H1 (cell line): ENCODE measurements around the gene ZNF77. TPM values are rescaled to one million over a fixed set of nuclear protein-coding genes. Genes with fewer than 3 reads are reported as not detected.

Experiments
- CTCF ChIA-PET: fragments of 300-600 bp; sonication (Branson Sonifier 250); formaldehyde crosslinking; loops from one replicate; lab custom pipeline; 2021; ENCODE audit not compliant: partially characterized antibody; lab: Charles Lee
- POLR2A ChIA-PET: fragments of 300-600 bp; sonication (Branson Sonifier 250); formaldehyde crosslinking; loops from one replicate; lab custom pipeline; 2021; ENCODE audit warnings: inconsistent platforms; ENCODE audit not compliant: partially characterized antibody; lab: Charles Lee
- DNase-seq, 2 experiments: peaks; one replicate each; pipeline versions ENCODE4 v3.0.0 to v3.0.0-alpha.2; 2010 to 2022; ENCODE audit warnings: low spot score in 2 of 2, low read depth in 1 of 2, mixed read lengths in 1 of 2
- FAIRE-seq: peaks from 2 replicates; lab custom pipeline; 2011; peaks lifted over from hg19 to GRCh38; lab: Jason Lieb, UNC
- H2AFZ ChIP-seq: 2 replicates; pipeline ENCODE4 v1.8.1; 2012; ENCODE audit warnings: low read length, inconsistent platforms
- H2AK5ac ChIP-seq: 2 replicates; pipeline ENCODE4 v1.6.1; 2013; ENCODE audit warnings: low read depth, low read length
- H2BK120ac ChIP-seq: replicated peaks from 2 replicates; pipeline ENCODE3; 2013; ENCODE audit warnings: low read depth, low read length, inconsistent platforms
- H2BK12ac ChIP-seq: 2 replicates; pipeline ENCODE4 v1.6.1; 2013; ENCODE audit warnings: low read depth, low read length
- H2BK15ac ChIP-seq: 2 replicates; pipeline ENCODE4 v1.6.1; 2013; ENCODE audit warnings: low read length
- H2BK20ac ChIP-seq: 2 replicates; pipeline ENCODE4 v1.6.1; 2013; ENCODE audit warnings: low read length
- H2BK5ac ChIP-seq: 2 replicates; pipeline ENCODE4 v1.6.1; 2013; ENCODE audit warnings: low read depth, low read length
- H3K14ac ChIP-seq: 2 replicates; pipeline ENCODE4 v1.6.1; 2013; ENCODE audit warnings: inconsistent platforms; ENCODE audit not compliant: insufficient read length
- H3K18ac ChIP-seq: 2 replicates; pipeline ENCODE4 v1.6.1; 2013; ENCODE audit warnings: low read length; ENCODE audit errors: extremely low read depth
- H3K23ac ChIP-seq: 2 replicates; pipeline ENCODE4 v1.6.1; 2013; ENCODE audit warnings: inconsistent platforms; ENCODE audit not compliant: insufficient read length
- H3K23me2 ChIP-seq: 2 replicates; pipeline ENCODE4 v1.6.1; 2013; ENCODE audit warnings: low read depth, low read length
- H3K27ac ChIP-seq: 2 replicates; pipeline ENCODE4 v1.6.1; 2011; ENCODE audit warnings: low read depth, low read length, inconsistent platforms
- H3K27me3 ChIP-seq, 4 experiments: replicated peaks in 1 of 4; 1 replicate in 1 of 4; 2 replicates in 3 of 4; pipeline versions ENCODE4 v1.6.1 to v1.8.1; 2011 to 2013; ENCODE audit warnings: low read length in 3 of 4, mild to moderate bottlenecking in 3 of 4, inconsistent platforms in 2 of 4, mixed read lengths in 2 of 4, moderate library complexity in 1 of 4; ENCODE audit not compliant: control insufficient read depth in 3 of 4, insufficient read depth in 3 of 4; ENCODE audit errors: extremely low read depth in 1 of 4
- H3K36me3 ChIP-seq, 4 experiments: 2 replicates each; pipeline versions ENCODE4 v1.6.1 to v1.8.1; 2011 to 2013; ENCODE audit warnings: mild to moderate bottlenecking in 4 of 4, low read length in 3 of 4, moderate library complexity in 2 of 4, control low read depth in 1 of 4, inconsistent platforms in 1 of 4; ENCODE audit not compliant: insufficient read depth in 4 of 4, control insufficient read depth in 2 of 4
- H3K4ac ChIP-seq: replicated peaks from 2 replicates; pipeline ENCODE3; 2013; ENCODE audit warnings: low read length, low read depth, mixed read lengths, inconsistent platforms; ENCODE audit not compliant: insufficient read length
- H3K4me1 ChIP-seq, 4 experiments: replicated peaks in 1 of 4; 1 replicate in 1 of 4; 2 replicates in 3 of 4; pipeline versions ENCODE4 v1.6.1 to v1.8.1; 2011 to 2013; ENCODE audit warnings: low read length in 3 of 4, inconsistent platforms in 2 of 4, mixed read lengths in 1 of 4; ENCODE audit not compliant: insufficient read depth in 4 of 4, control insufficient read depth in 3 of 4
- H3K4me2 ChIP-seq, 2 experiments: 2 replicates each; pipeline versions ENCODE4 v1.6.1 to v1.8.1; 2011 to 2013; ENCODE audit warnings: low read depth in 2 of 2, low read length in 2 of 2, control low read depth in 1 of 2, inconsistent platforms in 1 of 2, mild to moderate bottlenecking in 1 of 2; ENCODE audit not compliant: insufficient read depth in 1 of 2
- H3K4me3 ChIP-seq, 4 experiments: fragments of 200-600, 300-600 bp in 1 of 4; sonication (generic), shearing (Covaris generic), sonication (Bioruptor Twin) in 1 of 4; 2 replicates each; pipeline versions ENCODE4 v1.5.1 to v1.8.1; 2011 to 2016; ENCODE audit warnings: low read length in 4 of 4, low read depth in 3 of 4, control low read depth in 2 of 4, inconsistent platforms in 2 of 4, mild to moderate bottlenecking in 2 of 4, mixed read lengths in 1 of 4, moderate library complexity in 1 of 4; ENCODE audit not compliant: insufficient read depth in 2 of 4; ENCODE audit errors: extremely low read depth in 1 of 4
- H3K56ac ChIP-seq: replicated peaks from 2 replicates; pipeline ENCODE3; 2013; ENCODE audit warnings: low read depth, mild to moderate bottlenecking, mixed read lengths, low read length, inconsistent platforms; ENCODE audit not compliant: insufficient read length
- H3K79me1 ChIP-seq: 2 replicates; pipeline ENCODE4 v1.6.1; 2013; ENCODE audit warnings: low read depth, low read length, control low read depth
- H3K79me2 ChIP-seq, 2 experiments: 2 replicates each; pipeline versions ENCODE4 v1.6.1 to v1.8.1; 2012 to 2013; ENCODE audit warnings: low read length in 2 of 2, mild to moderate bottlenecking in 2 of 2, inconsistent platforms in 1 of 2; ENCODE audit not compliant: insufficient read depth in 2 of 2, control insufficient read depth in 1 of 2
- H3K9ac ChIP-seq, 4 experiments: replicated peaks in 1 of 4; 1 replicate in 1 of 4; 2 replicates in 3 of 4; pipeline versions ENCODE4 v1.6.1 to v1.8.1; 2011 to 2013; ENCODE audit warnings: low read depth in 3 of 4, low read length in 3 of 4, control low read depth in 2 of 4, mild to moderate bottlenecking in 2 of 4, moderate library complexity in 2 of 4, inconsistent platforms in 1 of 4; ENCODE audit errors: extremely low read depth in 1 of 4
- H3K9me3 ChIP-seq, 2 experiments: 2 replicates each; pipeline versions ENCODE4 v1.6.1 to v1.8.1; 2012 to 2013; ENCODE audit warnings: mild to moderate bottlenecking in 2 of 2, moderate library complexity in 2 of 2, control low read depth in 1 of 2, inconsistent platforms in 1 of 2, low read depth in 1 of 2, low read length in 1 of 2, mixed read lengths in 1 of 2; ENCODE audit not compliant: insufficient read depth in 2 of 2
- H4K20me1 ChIP-seq, 2 experiments: replicated peaks in 1 of 2; 2 replicates each; pipeline versions ENCODE3 to v1.8.1; 2011 to 2013; ENCODE audit warnings: inconsistent platforms in 2 of 2, low read length in 2 of 2, mild to moderate bottlenecking in 1 of 2; ENCODE audit not compliant: insufficient read depth in 2 of 2, control insufficient read depth in 1 of 2
- H4K5ac ChIP-seq: 2 replicates; pipeline ENCODE4 v1.6.1; 2013; ENCODE audit warnings: low read length, low read depth, mixed read lengths, inconsistent platforms; ENCODE audit not compliant: insufficient read length
- H4K8ac ChIP-seq: 2 replicates; pipeline ENCODE4 v1.8.0; 2013; ENCODE audit warnings: mild to moderate bottlenecking, moderate library complexity, low read length, inconsistent platforms; ENCODE audit not compliant: insufficient read depth; ENCODE audit errors: extremely low read depth
- H4K91ac ChIP-seq: replicated peaks from 2 replicates; pipeline ENCODE3; 2013; ENCODE audit warnings: low read length, mixed read lengths, inconsistent platforms; ENCODE audit not compliant: insufficient read length
- ASH2L ChIP-seq: fragments of 200-600, 300-600 bp; sonication (generic); IDR thresholded peaks from one replicate; pipeline ENCODE4 v1.7.1; 2017; ENCODE audit warnings: low read length
- CBX8 ChIP-seq: fragments of 300-800, 300-1000 bp; sonication (generic); IDR thresholded peaks from 2 replicates; pipeline ENCODE4 v1.7.1; 2016; ENCODE audit warnings: low read depth, low read length, borderline replicate concordance
- CEBPB ChIP-seq: IDR thresholded peaks from 2 replicates; pipeline ENCODE4 v1.6.1; 2012; ENCODE audit warnings: low read depth, low read length
- HDAC2 ChIP-seq, 2 experiments: fragments of 300-600 bp in 1 of 2; sonication (generic) in 1 of 2; IDR thresholded peaks; 2 replicates each; pipeline ENCODE4 v1.6.1; 2011 to 2012; ENCODE audit warnings: low read depth in 2 of 2, low read length in 2 of 2, mild to moderate bottlenecking in 2 of 2, moderate library complexity in 2 of 2, borderline replicate concordance in 1 of 2, inconsistent platforms in 1 of 2
- KDM5A ChIP-seq: fragments of 200-600 bp; IDR thresholded peaks from 2 replicates; pipeline ENCODE4 v1.7.1; 2012; ENCODE audit warnings: mild to moderate bottlenecking, low read length, inconsistent platforms, mixed read lengths
- RFX5 ChIP-seq: IDR thresholded peaks from 2 replicates; pipeline ENCODE4 v1.6.1; 2011; ENCODE audit warnings: low read depth, low read length, improper control_type of control experiment, borderline replicate concordance
- RXRA ChIP-seq: IDR thresholded peaks from 2 replicates; pipeline ENCODE4 v1.6.1; 2011; ENCODE audit warnings: low read depth, mild to moderate bottlenecking, low read length, moderate library complexity; ENCODE audit not compliant: insufficient read depth
- SP2 ChIP-seq: IDR thresholded peaks from 2 replicates; pipeline ENCODE4 v1.6.1; 2012; ENCODE audit warnings: mild to moderate bottlenecking, low read length, inconsistent platforms
- SP4 ChIP-seq: IDR thresholded peaks from 2 replicates; pipeline ENCODE4 v1.6.1; 2012; ENCODE audit warnings: low read length, inconsistent platforms
- WGBS, 2 experiments: shearing (Covaris generic) in 1 of 2; methylation state at CpG; one replicate each; pipeline versions ENCODE4 v1.1.6 to v1.1.7; 2013 to 2015; ENCODE audit warnings: low lambda C conversion rate in 2 of 2, mixed read lengths in 2 of 2, inconsistent platforms in 1 of 2, low coverage in 1 of 2, missing lambda C conversion rate in 1 of 2; ENCODE audit not compliant: insufficient replicate concordance in 2 of 2, insufficient coverage in 1 of 2, insufficient read length in 1 of 2; ENCODE audit errors: extremely low coverage in 1 of 2, missing lambda C conversion rate in 1 of 2; 5-methylcytosine and 5-hydroxymethylcytosine counted together
- polyA plus RNA-seq, 7 experiments: library from polyadenylated mRNA; depleted of rRNA in 3 of 7; stranded (reverse) in 5 of 7; unstranded in 2 of 7; fragments of >200 nt in 5 of 7; fragments of 200-250 nt in 2 of 7; gene quantifications; 1 replicate in 5 of 7; 2 replicates in 1 of 7; 4 replicates in 1 of 7; pipeline versions ENCODE4 v1.2.1 to v1.2.3, GENCODE V29; 2011 to 2013; ENCODE audit warnings: missing spikeins in 2 of 7, mixed read lengths in 2 of 7
- total RNA-seq: library from RNA; stranded (reverse); fragmentation: NEBNext Ultra II Directional; extraction: Animal tissue kit (Norgen Biotek cat#: 25700); gene quantifications from 2 replicates; pipeline ENCODE4 v1.2.1, GENCODE V29; 2021

ZNF77 gene
- total and polyA plus RNA-seq, 2 of the 8 experiments (the other 6 are each of a cell fraction or from before 2014, with no cell fraction given) = 2.9 to 4.7 TPM

DNA sequence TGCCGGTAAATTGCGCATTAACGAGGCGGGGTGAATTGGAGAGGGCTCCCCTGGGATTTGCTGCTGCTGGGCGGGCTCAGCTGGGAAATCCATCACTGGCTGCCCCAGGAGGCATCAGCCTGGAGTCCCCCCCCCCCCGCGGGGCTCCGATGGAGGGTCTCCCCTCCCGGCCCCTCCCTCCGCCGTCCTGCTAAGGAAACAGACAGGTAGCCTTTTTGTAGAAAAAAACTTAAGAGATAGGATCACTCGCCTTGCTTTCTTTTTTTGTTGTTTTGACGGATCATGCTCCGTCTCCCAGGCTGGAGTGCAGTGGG is 39.4 kb upstream of the ZNF77 start:
- Histone ChIP-seq H2AFZ (no peak overlapping the region), H3K27ac (no peak overlapping the region), H3K23ac (no peak overlapping the region), H3K9me3 (no peaks in the 10 kb centered on the region), H2BK12ac (no peak overlapping the region), H3K4me2 (peak overlapping the region; percentile 18 to 53; a peak in 3 of 4 replicates)
- WGBS, 2 experiments = 9% methylated on average over 9 of the region's 14 CpGs; no CpG with 5 or more reads in 1 of the 2 experiments
- no peak for TF ChIP-seq SP2
- TF ChIP-seq ASH2L = peak; percentile 38
- TF ChIP-seq RFX5 = no peak
- no peak for TF ChIP-seq HDAC2 (IDR thresholded peaks at IDR 0.05; ENCODE audit: borderline replicate concordance in 1 of 2, low read depth in 2 of 2, low read length in 2 of 2)
- TF ChIP-seq RXRA = no peak
- TF ChIP-seq SP4 = no peak
- TF ChIP-seq KDM5A = no peak
- no peak for TF ChIP-seq CEBPB
- TF ChIP-seq CBX8 = no peak
- TF ChIP-seq, all 59 proteins: peak for 1
- Histone ChIP-seq H3K4me1 (peaks cover 3 to 28% (median 22%) of the 10 kb centered on the region in 4 experiments), H3K9ac (no peak overlapping the region), H3K4ac (no peak overlapping the region), H4K20me1 (no peaks in the 10 kb centered on the region), H3K23me2 (peaks cover 2% of the 10 kb centered on the region; the same call in 1 of the 2 replicates), H3K27me3 (peaks cover 0 to 5% (median 2%) of the 10 kb centered on the region in 4 experiments; a peak in 2 of 7 replicates), H2BK20ac (no peak overlapping the region), H3K36me3 (no peaks in the 10 kb centered on the region), H3K4me3 (peak overlapping the region in 1 of 4 experiments; percentile 43; a peak in 2 of 8 replicates), H3K79me1 (no peaks in the 10 kb centered on the region), H3K56ac (no peak overlapping the region), H3K79me2 (no peaks in the 10 kb centered on the region), H4K8ac (no peak overlapping the region), H2AK5ac (no peak overlapping the region), H3K14ac (no peak overlapping the region), H4K5ac (no peak overlapping the region), H2BK120ac (no peak overlapping the region), H2BK15ac (no peak overlapping the region), H2BK5ac (0 out of 2 replicates have a peak overlapping the region, but pooled peaks have one; percentile 82), H3K18ac (0 out of 2 replicates have a peak overlapping the region, but pooled peaks have one; percentile 13), H4K91ac (no peak overlapping the region)
- ChIA-PET CTCF (interaction anchor here (1.6 kb wide), 1 partner anchor 52 kb away, joined by 3 read pairs; no protein-coding TSS in a partner anchor), POLR2A (interaction anchor here (2.0 to 4.3 kb wide), 3 partner anchors 7 to 51 kb away, joined by 4 to 20 read pairs (median 13); partner anchors contain the start of gene TLE6)
- DNase-seq (no peak), FAIRE-seq (no peak)
